ENCODE results near the gene YIPF3.

DNA sequence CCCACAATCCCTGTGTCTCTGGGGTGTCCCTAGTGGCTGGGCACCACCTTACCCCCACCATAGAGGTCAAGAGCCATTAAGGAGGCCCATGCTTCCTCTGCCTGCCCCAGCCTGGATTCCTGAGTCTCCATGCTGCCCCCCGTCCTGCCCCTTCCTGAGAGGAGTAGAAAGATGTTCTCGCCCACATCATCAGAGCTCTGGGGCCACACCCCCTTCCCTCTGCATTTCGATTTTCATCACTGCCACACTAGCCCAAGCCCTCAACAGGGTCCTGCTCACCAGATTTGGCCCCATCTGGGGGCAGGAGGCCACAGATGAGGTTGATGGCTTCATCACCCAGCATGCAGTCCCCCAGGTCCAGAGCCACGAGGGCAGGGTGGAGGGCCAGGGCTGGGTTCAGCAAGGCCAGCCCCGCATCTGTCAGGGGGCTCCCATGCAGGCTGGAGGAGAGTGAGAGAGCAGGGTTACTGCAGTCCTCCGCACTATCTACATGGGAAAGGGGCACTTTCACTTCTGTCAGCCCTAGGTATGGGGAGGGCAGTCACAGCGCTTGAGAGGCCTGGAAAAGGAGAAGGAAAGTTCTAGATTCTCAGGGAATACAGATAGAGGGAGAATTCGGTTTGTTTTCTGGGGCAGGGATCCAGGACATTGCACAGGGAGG lies 8.1 kb downstream of the YIPF3 start:
- TF ChIP-seq, protein P1, sequence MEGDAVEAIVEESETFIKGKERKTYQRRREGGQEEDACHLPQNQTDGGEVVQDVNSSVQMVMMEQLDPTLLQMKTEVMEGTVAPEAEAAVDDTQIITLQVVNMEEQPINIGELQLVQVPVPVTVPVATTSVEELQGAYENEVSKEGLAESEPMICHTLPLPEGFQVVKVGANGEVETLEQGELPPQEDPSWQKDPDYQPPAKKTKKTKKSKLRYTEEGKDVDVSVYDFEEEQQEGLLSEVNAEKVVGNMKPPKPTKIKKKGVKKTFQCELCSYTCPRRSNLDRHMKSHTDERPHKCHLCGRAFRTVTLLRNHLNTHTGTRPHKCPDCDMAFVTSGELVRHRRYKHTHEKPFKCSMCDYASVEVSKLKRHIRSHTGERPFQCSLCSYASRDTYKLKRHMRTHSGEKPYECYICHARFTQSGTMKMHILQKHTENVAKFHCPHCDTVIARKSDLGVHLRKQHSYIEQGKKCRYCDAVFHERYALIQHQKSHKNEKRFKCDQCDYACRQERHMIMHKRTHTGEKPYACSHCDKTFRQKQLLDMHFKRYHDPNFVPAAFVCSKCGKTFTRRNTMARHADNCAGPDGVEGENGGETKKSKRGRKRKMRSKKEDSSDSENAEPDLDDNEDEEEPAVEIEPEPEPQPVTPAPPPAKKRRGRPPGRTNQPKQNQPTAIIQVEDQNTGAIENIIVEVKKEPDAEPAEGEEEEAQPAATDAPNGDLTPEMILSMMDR (conservative IDR thresholded peaks at IDR 0.05; ENCODE audit: low read length) = no peak
- no peak for TF ChIP-seq EZH2phosphoT487 (IDR thresholded peaks at IDR 0.05; ENCODE audit: borderline replicate concordance, low read depth, low read length)

Measured in OCI-LY7 (cell line).